ENCODE data around the gene KIF1C. TPM values are rescaled to one million over a fixed set of nuclear protein-coding genes. Genes with fewer than 3 reads are reported as not detected.

The KIF1C gene
- polyA plus RNA-seq, 3 donors, result 3.6 to 12.0 (median 3.9) TPM

- Histone ChIP-seq H3K36me3 (replicated peaks in 1 of 2; ENCODE audit: control insufficient read depth in 1 of 2, insufficient read depth in 2 of 2, low read length in 2 of 2) (no peaks in the 10 kb centered on the region), H3K4me1 (ENCODE audit: control insufficient read depth in 1 of 2, insufficient read depth in 2 of 2, low read length in 2 of 2) (no peaks in the 10 kb centered on the region), H3K27ac (ENCODE audit: low read depth in 1 of 2, low read length in 2 of 2) (no peak overlapping the region), H3K9me3 (replicated peaks in 1 of 2; ENCODE audit: control insufficient read depth in 1 of 2, insufficient read depth in 1 of 2, low read length in 2 of 2) (no peaks in the 10 kb centered on the region), H3K4me3 (replicated peaks in 1 of 3; ENCODE audit: low read depth in 2 of 3, low read length in 3 of 3) (no peak overlapping the region), H3K79me2 (ENCODE audit: insufficient read depth, low read length) (no peaks in the 10 kb centered on the region), H3K4me2 (replicated peaks; ENCODE audit: extremely low read depth, low read length, poor library complexity, severe bottlenecking) (no peak overlapping the region), H4K20me1 (ENCODE audit: insufficient read depth, low read length) (no peaks in the 10 kb centered on the region), H2AFZ (ENCODE audit: insufficient read depth, low read depth, low read length, poor library complexity, severe bottlenecking) (no peak overlapping the region), H3K27me3 (ENCODE audit: control insufficient read depth in 2 of 2, insufficient read depth in 2 of 2, low read length in 2 of 2) (no peaks in the 10 kb centered on the region), H3K9ac (ENCODE audit: insufficient read depth, low read length, poor library complexity, severe bottlenecking) (no peak overlapping the region)
- peaks cover 3 to 18% (median 11%) of the 10 kb centered on the region in 3 donors for H3K27me3 Mint-ChIP-seq (ENCODE audit: low read depth in 3 of 3)
- TF ChIP-seq CTCF (IDR thresholded peaks at IDR 0.05), result no peak
- WGBS (ENCODE audit: insufficient coverage), result 78% methylated on average over 3 of the region's 15 CpGs
- intact Hi-C loops (cut with micrococcal nuclease), result no loop called here
- no peaks in the 10 kb centered on the region for H3K36me3 Mint-ChIP-seq
- peak overlapping the region in 1 of 2 donors; percentile 31 for H3K4me3 Mint-ChIP-seq
- peaks cover 4% of the 10 kb centered on the region for H3K4me1 Mint-ChIP-seq
- H3K9me3 Mint-ChIP-seq, result peaks cover 0 to 16% (median 6%) of the 10 kb centered on the region in 7 donors
- DNase-seq, result no peak
- H3K27ac Mint-ChIP-seq, result peak overlapping the region in 2 of 7 donors; percentile 38 to 68
Observed at GRCh38 chr17:5042157-5043022, 44.6 kb downstream of the KIF1C start.

GRCh38 chr17:5043524-5043923 lies 45.8 kb downstream of the KIF1C start:
- no peak overlapping the region for H3K4me3 Mint-ChIP-seq
- H3K9me3 Mint-ChIP-seq, result peaks cover 0 to 16% (median 7%) of the 10 kb centered on the region in 7 donors
- Histone ChIP-seq H3K4me1 (ENCODE audit: control insufficient read depth in 1 of 2, insufficient read depth in 2 of 2, low read length in 2 of 2) (no peaks in the 10 kb centered on the region), H3K79me2 (ENCODE audit: insufficient read depth, low read length) (no peaks in the 10 kb centered on the region), H4K20me1 (ENCODE audit: insufficient read depth, low read length) (no peaks in the 10 kb centered on the region), H3K9me3 (replicated peaks in 1 of 2; ENCODE audit: control insufficient read depth in 1 of 2, insufficient read depth in 1 of 2, low read length in 2 of 2) (no peaks in the 10 kb centered on the region), H2AFZ (ENCODE audit: insufficient read depth, low read depth, low read length, poor library complexity, severe bottlenecking) (no peak overlapping the region), H3K4me2 (replicated peaks; ENCODE audit: extremely low read depth, low read length, poor library complexity, severe bottlenecking) (no peak overlapping the region), H3K9ac (ENCODE audit: insufficient read depth, low read length, poor library complexity, severe bottlenecking) (no peak overlapping the region), H3K27me3 (ENCODE audit: control insufficient read depth in 2 of 2, insufficient read depth in 2 of 2, low read length in 2 of 2) (no peaks in the 10 kb centered on the region), H3K4me3 (replicated peaks in 1 of 3; ENCODE audit: low read depth in 2 of 3, low read length in 3 of 3) (no peak overlapping the region), H3K27ac (ENCODE audit: low read depth in 1 of 2, low read length in 2 of 2) (no peak overlapping the region), H3K36me3 (replicated peaks in 1 of 2; ENCODE audit: control insufficient read depth in 1 of 2, insufficient read depth in 2 of 2, low read length in 2 of 2) (no peaks in the 10 kb centered on the region)
- no peaks in the 10 kb centered on the region for H3K36me3 Mint-ChIP-seq
- no peak for TF ChIP-seq CTCF (IDR thresholded peaks at IDR 0.05)
- WGBS (ENCODE audit: insufficient coverage), result 100% methylated on average over 1 of the region's 1 CpG
- intact Hi-C loops (cut with micrococcal nuclease), result no loop called here
- peaks cover 4% of the 10 kb centered on the region for H3K4me1 Mint-ChIP-seq
- DNase-seq, result no peak
- peaks cover 3 to 13% (median 9%) of the 10 kb centered on the region in 3 donors for H3K27me3 Mint-ChIP-seq (ENCODE audit: low read depth in 3 of 3)
- H3K27ac Mint-ChIP-seq, result no peak overlapping the region
